WTC11 (cell line): ENCODE data around the gene CRIP2. TPM values are rescaled to one million over a fixed set of nuclear protein-coding genes. Genes with fewer than 3 reads are reported as not detected.
A peak's percentile ranks its signal among the peaks of the same experiment; 100 is the strongest.

Source experiments
- AR ChIP-seq: fragments of 250-450 bp; sonication (Bioruptor Pico); IDR thresholded peaks from 2 replicates; pipeline ENCODE4 v1.9.0; 2021; ENCODE audit warnings: mild to moderate bottlenecking
- ATF6 ChIP-seq: sonication (generic); formaldehyde crosslinking; IDR thresholded peaks from 2 replicates; pipeline ENCODE4 v1.8.1; 2023; ENCODE audit warnings: mild to moderate bottlenecking, missing genetic modification reagents
- E2F1 ChIP-seq: sonication (generic); formaldehyde crosslinking; IDR thresholded peaks from 2 replicates; pipeline ENCODE4 v1.8.0; 2022; ENCODE audit warnings: mild to moderate bottlenecking, missing genetic modification reagents
- E2F5 ChIP-seq: sonication (generic); formaldehyde crosslinking; IDR thresholded peaks from 2 replicates; pipeline ENCODE4 v1.8.1; 2022; ENCODE audit warnings: mild to moderate bottlenecking, moderate library complexity, missing genetic modification reagents
- ELF4 ChIP-seq: sonication (generic); formaldehyde crosslinking; IDR thresholded peaks from 2 replicates; pipeline ENCODE4 v1.8.1; 2022; ENCODE audit warnings: low read depth, mild to moderate bottlenecking, moderate library complexity, missing genetic modification reagents
- ESRRA ChIP-seq: sonication (generic); formaldehyde crosslinking; IDR thresholded peaks from 2 replicates; pipeline ENCODE4 v1.8.1; 2022; ENCODE audit warnings: mild to moderate bottlenecking, missing genetic modification reagents, borderline replicate concordance
- ETV6 ChIP-seq: sonication (generic); formaldehyde crosslinking; IDR thresholded peaks from 2 replicates; pipeline ENCODE4 v1.8.1; 2022; ENCODE audit warnings: mild to moderate bottlenecking, missing genetic modification reagents
- IRF1 ChIP-seq: sonication (generic); formaldehyde crosslinking; IDR thresholded peaks from 2 replicates; pipeline ENCODE4 v1.8.0; 2023; ENCODE audit warnings: missing genetic modification reagents
- JUN ChIP-seq: sonication (generic); formaldehyde crosslinking; IDR thresholded peaks from 2 replicates; pipeline ENCODE4 v1.8.0; 2023; ENCODE audit warnings: mild to moderate bottlenecking, missing genetic modification reagents
- RELA ChIP-seq: sonication (generic); formaldehyde crosslinking; IDR thresholded peaks from 2 replicates; pipeline ENCODE4 v1.8.1; 2022; ENCODE audit warnings: missing genetic modification reagents, mild to moderate bottlenecking, borderline replicate concordance
- SMAD3 ChIP-seq: sonication (generic); formaldehyde crosslinking; IDR thresholded peaks from 2 replicates; pipeline ENCODE4 v1.8.0; 2022; ENCODE audit warnings: missing genetic modification reagents, mild to moderate bottlenecking, borderline replicate concordance
- STAT6 ChIP-seq: sonication (generic); formaldehyde crosslinking; conservative IDR thresholded peaks from 2 replicates; pipeline ENCODE4 v1.8.1; 2023; ENCODE audit warnings: mild to moderate bottlenecking, low read depth, missing genetic modification reagents, moderate library complexity
- ZMAT4 ChIP-seq: fragments of 250-450 bp; sonication (Bioruptor Pico); IDR thresholded peaks from 2 replicates; pipeline ENCODE4 v1.9.0; 2021; ENCODE audit warnings: mild to moderate bottlenecking
- ZNF281 ChIP-seq: sonication (generic); formaldehyde crosslinking; IDR thresholded peaks from 2 replicates; pipeline ENCODE4 v1.8.0; 2023; ENCODE audit warnings: mild to moderate bottlenecking, missing genetic modification reagents
- ZNF423 ChIP-seq: fragments of 250-450 bp; sonication (Bioruptor Pico); IDR thresholded peaks from 2 replicates; pipeline ENCODE4 v2.1.2; 2022; ENCODE audit warnings: mild to moderate bottlenecking, moderate library complexity
- ZNF425 ChIP-seq: fragments of 250-450 bp; sonication (Bioruptor Pico); conservative IDR thresholded peaks from 2 replicates; pipeline ENCODE4 v1.9.0; 2021; ENCODE audit warnings: mild to moderate bottlenecking
- ZNF512 ChIP-seq: sonication (generic); formaldehyde crosslinking; IDR thresholded peaks from 2 replicates; pipeline ENCODE4 v1.8.1; 2022; ENCODE audit warnings: missing genetic modification reagents, borderline replicate concordance
- total RNA-seq: library from RNA; stranded (reverse); gene quantifications from 3 replicates; pipeline ENCODE4 v1.2.3, GENCODE V29; 2021

CRIP2 gene
- total RNA-seq, 1 experiment from 2014 or later = 5.4 TPM

GRCh38 chr14:105527826-105528585 lies 53.4 kb downstream of the CRIP2 start (continued):
- no peak for TF ChIP-seq ZNF281 (CRISPR knock-in tag)
- TF ChIP-seq RELA (CRISPR knock-in tag) = no peak
- no peak for TF ChIP-seq ZMAT4
- TF ChIP-seq ELF4 (CRISPR knock-in tag) = no peak
- no peak for TF ChIP-seq STAT6 (CRISPR knock-in tag)
- no peak for TF ChIP-seq IRF1 (CRISPR knock-in tag)
- TF ChIP-seq JUN = no peak
- no peak for TF ChIP-seq ZNF423
- no peak for TF ChIP-seq ZNF425 (CRISPR knock-in tag)
- 0 out of 2 replicates have a peak, but pooled peaks have one; percentile 47 for TF ChIP-seq E2F5 (CRISPR knock-in tag)
- no peak for TF ChIP-seq AR (CRISPR knock-in tag)
- no peak for TF ChIP-seq E2F1 (CRISPR knock-in tag)
- TF ChIP-seq ESRRA (CRISPR knock-in tag) = no peak
- no peak for TF ChIP-seq ZNF512 (CRISPR knock-in tag)
- peak; percentile 39; the same call in 1 of the 2 replicates for TF ChIP-seq ETV6 (CRISPR knock-in tag)
- TF ChIP-seq ATF6 = no peak
- TF ChIP-seq SMAD3 (CRISPR knock-in tag) = no peak
